Inflammatory macrophage treated with lipopolysaccharide for 4 hours (primary cell): ENCODE measurements around the gene KIF13A.
"Not testable (repeated sequence)": the region's sequence is repeated elsewhere in the genome, so short reads cannot be mapped to it uniquely, and the experiment has no call there.

Experiments
- DNase-seq: peaks from one replicate; pipeline ENCODE4 v3.0.0-alpha.2; 2020

Gene KIF13A

DNA sequence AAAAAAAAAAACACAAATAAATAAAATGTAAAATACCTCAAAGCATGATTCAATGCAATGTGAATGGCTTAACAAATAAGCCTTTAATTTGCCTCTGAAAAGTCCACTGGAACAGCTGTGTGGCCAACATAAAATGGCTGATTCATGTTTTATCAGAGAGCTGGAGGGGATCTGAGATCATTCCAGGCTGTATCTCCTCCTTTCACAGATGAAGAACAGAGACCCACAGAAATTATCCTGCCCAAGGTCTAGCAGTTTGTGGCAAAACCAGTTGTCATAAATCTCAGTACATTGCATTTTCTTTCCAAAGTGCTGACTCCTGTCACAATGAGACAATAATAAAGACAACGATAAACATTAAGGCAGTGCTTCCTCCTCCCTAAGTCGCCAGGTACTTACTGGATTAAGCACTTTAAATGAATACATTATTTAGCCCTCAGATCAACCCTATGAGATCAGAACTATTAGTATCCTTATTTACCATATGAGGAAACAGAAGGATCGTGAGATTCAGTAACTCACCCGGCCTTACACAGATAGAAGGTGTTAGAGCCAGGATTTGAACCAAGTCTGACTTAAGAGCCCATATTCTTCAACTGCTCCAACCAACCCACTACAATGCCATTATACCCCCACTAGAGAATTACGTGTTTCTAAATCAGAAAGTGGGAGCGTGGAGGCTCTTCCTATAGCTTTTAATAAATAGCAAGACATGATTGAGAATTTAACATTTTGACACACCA lies 118.3 kb downstream of the KIF13A start:
- DNase-seq, result peak; percentile 22

DNA sequence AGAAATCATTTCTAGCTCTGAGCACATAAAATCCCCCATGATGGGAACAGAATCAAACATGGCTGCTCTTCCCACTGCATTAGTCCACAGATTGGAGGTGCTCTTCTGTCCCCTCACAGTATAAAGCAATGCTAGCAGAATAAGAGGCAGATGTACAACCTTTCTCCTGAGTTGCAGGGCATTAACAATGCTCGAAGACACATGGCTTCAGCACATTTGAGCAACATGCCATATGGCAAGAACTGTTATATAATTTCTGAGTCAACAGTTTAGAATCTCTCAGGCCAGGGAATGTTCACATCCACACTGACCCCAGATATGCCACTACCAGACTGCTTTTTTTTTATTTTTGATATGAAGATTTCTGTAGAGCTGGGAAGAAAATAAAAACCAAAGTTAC lies 119.6 kb downstream of the KIF13A start:
- no peak for DNase-seq

- DNase-seq, result no peak
These were observed 120.5 kb downstream of the KIF13A start for GRCh38 chr6:17866876-17867444.

GRCh38 chr6:17865798-17866725 lies 121.4 kb downstream of the KIF13A start:
- no peak for DNase-seq

- no peak for DNase-seq
These were observed 122.2 kb downstream of the KIF13A start for GRCh38 chr6:17865243-17865642.

DNA sequence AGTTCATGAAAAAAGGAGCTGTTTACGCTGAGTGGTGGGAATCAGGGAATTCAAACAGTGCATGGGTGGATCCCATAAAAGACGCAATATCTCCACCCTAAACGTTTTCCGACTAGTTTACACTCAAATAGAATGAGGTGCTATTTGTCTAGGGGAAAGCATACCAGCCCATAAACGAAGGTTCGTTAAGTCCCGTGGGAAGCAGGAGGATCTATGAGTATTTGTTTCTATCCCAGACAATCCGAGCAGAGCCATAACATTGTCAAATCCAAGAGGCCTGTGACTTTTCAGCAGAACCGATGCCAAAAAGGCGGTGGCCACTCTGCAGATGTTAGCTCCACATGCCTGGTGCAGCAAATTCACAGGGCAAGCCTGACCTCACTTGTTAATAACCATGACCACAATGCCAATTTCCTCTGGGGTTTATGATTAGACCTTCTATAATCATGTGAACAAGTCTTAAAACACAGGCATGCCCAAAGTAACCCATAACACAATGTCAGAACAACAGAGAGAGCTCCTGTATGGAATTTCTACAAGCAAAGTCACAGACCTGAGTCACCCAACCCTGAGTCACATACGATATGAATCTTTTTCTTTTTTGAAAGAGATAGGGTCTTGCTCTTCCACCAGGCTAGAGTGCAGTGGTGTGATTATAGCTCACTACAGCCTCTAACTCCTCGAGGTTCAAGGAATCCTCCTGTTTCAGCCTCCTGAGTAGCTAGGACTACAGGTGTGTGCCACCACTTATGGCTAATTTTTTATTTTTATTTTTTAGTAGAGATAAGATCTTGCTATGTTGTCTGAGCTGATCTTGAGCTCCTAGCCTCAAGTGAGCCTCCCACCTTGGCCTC lies 123.3 kb downstream of the KIF13A start:
- DNase-seq, result no peak

- DNase-seq, result no peak
These were observed 126.1 kb downstream of the KIF13A start for GRCh38 chr6:17861361-17861760.

DNA sequence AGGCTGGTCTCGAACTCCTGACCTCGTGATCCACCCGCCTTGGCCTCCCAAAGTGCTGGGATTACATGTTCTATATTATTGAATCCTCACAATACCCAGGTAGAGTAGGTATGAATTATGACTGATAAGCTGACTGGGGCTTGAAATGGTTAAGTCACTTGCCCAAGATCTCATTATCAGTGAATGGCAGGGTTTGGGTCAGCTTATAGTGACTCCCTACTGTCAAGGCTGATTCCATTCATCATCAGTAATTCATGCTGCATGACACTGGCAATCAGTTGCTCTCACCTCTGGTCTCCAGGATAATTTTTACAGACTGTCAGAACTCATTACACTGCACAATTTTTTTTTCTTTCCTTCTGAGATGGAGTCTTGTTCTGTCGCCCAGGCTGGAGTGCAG lies 127.6 kb downstream of the KIF13A start:
- no peak for DNase-seq

DNA sequence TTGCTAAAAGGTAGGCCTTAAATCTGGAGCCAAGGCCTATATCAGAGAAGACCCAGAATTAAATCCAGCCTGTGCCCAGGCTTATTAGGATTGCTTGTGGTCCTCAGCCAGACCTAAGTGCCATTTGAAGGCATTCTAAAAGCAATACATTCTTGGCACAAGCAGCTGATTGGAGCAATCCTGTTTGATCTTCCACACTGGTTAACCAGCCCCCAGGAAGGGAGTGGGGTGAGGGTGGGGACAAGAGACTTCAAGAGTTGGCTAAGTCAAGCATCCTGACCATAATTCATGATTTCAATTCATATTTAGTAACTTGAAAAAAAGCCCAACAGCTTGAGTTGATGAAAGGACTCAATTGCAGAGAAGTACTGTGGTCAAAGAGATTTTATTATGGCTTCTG lies 128.9 kb downstream of the KIF13A start:
- DNase-seq, result no peak

GRCh38 chr6:17857188-17857587 lies 130.2 kb downstream of the KIF13A start:
- not testable (repeated sequence) for DNase-seq

DNA sequence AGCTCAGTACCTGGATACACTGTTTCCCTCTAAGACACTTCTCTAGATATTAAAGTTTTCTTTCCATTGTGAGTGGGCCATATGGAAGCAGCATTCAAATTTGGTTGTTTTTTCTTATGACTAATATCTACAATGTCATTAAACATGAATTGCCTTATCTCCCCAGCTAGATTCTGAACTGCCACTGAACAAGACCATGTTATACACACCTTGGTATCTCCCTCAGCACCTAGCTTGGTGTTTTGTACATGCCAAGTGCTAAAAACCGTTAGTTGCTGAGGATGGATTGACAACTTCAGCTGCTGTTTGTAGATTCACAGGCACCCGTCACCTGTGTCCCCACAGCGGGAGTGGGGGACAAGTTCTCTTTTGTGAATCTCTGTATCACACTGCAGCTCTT lies 131.1 kb downstream of the KIF13A start:
- DNase-seq, result no peak

DNA sequence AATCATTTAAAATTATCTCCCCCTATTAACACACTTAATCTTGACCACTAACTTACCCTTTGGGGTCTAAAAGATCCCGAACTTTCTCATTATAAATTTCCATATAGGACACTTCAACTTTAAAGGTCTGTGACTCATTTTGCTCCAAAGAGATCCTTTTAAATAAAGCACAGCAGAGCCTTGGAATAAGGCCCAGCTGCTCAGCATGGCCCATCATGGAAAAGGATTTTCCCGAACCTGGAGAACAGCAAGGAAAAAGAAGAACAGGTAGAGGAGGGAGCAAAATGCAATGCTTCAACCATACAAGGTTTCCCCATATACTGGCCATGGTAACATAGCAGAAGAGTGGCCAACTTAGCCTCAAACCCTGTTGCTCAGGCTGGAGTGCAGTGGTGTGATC lies 132.1 kb downstream of the KIF13A start:
- DNase-seq, result no peak

DNA sequence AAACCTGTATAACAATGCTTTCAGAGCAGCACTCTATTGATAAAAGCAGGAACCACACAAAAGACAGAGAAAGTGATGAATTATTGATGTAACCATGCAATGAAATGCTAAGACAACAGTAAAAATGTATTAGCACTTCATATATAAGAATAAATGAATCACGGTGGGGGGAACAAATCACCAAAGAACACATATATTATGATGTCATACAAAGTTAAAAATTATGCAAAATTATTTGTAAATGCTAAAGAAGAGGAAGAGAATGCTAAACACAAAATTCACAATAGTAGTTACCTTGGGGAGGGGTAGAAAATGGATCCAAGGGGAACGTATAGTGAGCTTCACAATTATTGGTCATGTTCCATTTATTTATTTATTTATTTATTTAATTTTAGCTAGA lies 133.9 kb downstream of the KIF13A start:
- DNase-seq, result no peak

DNA sequence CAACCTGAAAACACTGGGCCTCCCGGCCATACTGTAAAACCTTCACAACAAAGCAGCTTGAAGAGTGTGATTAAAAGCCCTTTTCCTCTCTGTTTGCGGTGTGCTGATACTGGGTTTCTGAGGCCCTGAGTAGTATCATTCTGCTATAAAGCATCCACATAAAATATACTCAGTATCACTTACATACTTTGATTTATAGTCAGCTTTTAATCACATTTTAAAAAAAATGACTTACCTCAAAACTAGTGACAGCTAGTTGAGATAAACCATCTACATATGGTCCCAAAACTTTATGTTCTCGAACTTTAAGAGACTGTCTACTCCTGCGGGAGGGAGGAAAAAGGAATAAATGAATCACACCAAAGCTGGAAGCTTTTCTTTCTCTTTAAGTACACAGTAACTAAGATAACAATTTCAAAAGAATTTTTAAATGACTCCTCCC lies 135.7 kb downstream of the KIF13A start:
- no peak for DNase-seq

DNA sequence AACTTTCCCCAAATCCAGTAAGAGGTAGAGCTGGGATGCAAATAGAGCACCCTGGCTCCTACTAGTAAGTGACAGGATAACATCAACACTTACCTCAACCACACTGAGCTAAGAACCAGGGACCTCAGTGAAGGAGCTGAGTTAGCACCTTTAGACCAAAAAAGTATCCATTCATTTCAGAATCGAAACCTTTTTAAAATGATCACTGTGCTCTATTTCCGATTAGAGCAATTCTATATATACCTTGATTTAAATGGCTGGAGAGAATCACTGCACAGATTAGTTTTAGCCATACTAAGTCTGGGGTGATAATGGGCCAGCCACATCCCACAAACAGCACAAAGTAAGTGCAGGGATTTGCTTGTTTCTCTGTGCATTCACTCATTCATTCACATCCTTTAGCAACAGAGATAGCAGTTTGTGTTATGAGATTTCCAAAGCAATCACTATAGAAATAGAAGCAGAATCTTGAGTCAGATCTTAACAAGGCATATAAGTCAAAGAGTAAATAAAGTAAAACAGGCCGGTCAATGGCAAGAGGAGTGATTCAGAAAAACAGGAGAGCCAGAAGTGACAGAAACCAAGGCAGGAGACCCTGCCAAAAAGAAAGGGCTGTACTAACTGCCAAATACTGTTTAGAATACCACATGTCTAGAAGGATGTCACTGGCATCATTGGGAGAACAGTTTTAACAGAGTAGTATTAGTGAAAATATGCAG lies 136.3 kb downstream of the KIF13A start:
- DNase-seq, result no peak

GRCh38 chr6:17850281-17850680 lies 137.2 kb downstream of the KIF13A start:
- DNase-seq, result no peak

DNA sequence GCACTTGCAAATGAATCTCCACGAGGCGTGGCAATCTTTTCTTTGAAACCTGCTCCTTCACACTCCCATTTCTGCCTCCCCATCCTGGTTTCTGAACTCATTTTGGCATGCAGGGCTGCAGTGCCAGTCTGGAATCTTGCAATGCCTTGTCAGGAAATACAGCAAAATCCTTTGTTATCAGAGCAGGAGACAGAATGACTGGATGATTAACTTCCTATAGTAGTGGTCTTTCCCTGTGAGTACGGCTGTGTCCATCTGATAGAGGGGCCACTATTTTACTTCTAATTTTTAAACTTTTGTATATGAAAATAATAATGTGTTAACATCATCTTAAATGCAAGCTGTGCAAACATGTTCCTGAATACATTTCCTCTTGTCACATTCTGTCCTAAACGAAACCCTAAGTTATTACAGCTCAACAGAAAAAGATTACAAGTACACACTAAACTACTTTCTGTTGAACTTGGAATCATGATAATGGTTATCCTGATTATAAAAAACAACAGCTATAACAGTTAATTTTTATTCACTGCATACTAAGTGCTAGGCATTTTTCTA lies 140.2 kb downstream of the KIF13A start:
- DNase-seq, result no peak

GRCh38 chr6:17846762-17847161 lies 140.7 kb downstream of the KIF13A start:
- DNase-seq, result no peak

GRCh38 chr6:17845598-17845997 lies 141.8 kb downstream of the KIF13A start:
- DNase-seq, result no peak

DNA sequence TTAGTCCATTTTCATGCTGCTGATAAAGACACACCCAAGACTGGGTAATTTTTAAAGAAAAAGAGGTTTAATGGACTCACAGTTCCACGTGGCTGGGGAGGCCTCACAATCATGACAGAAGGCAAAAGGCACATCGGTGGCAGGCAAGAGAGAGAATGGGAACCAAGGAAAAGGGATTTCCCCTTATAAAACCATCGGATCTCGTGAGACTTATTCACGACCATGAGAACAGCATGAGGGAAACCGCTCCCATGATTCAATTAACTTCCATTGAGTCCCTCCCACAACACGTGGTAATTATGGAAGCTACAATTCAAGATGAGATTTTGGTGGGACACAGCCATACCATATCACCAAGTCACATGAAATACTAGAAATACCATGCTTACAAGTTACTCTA lies 142.5 kb downstream of the KIF13A start:
- peak; percentile 62 for DNase-seq

DNA sequence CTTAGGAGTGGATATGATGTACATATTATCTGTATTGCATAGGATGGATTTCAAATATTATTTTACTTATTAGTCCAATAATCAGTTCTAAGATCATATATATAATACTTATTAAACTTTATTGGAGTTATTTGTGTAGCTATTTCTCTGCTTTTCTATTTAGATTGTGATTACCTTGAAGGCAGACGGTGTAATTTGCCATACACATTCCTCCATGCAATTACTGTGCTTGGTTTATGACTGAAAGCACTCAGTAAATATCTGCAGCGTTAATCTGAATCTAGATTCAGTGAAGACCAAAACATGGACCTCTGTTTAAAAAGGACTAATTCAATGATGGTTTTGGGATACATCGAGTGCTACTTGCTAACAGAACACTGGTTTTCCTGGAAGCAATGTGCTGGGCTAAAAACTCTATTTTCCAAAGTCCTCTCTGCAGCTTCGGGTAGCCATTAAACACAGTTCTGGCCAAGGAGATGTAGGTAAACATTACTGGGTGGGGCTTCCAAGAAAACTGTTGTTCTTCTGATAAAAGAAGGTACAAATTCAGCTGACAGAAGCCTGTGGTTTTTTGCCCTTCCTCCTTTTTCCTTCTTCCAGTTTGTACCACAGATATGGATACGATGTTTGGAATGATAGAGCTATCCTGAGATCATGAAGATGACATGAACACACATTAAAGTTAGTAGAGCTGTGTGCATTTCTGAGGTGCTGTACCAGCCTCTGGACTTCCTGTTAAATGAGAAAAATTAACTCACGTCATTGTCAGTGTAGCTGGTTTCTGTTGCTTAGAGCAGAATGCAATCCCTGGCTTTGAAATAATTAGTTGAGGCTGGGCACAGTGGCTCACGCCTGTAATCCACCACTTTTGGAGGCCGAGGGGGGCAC lies 144.3 kb downstream of the KIF13A start:
- DNase-seq, result peak; percentile 11
